Measurements from ENCODE around the gene MCCD1.
A peak's percentile ranks its signal among the peaks of the same experiment; 100 is the strongest.

The MCCD1 gene

GRCh38 chr6:31532644-31533454 lies 4.1 kb downstream of the MCCD1 start:
- DNase-seq (ENCODE audit: low spot score), result no peak
- H3K27ac ChIP-seq, result no peak overlapping the region
- H3K4me3 ChIP-seq, result no peak overlapping the region
- no peak for TF ChIP-seq CTCF (IDR thresholded peaks at IDR 0.05)

- TF ChIP-seq CTCF (IDR thresholded peaks at IDR 0.05), result no peak
- H3K27ac ChIP-seq, result no peak overlapping the region
- no peak overlapping the region for H3K4me3 ChIP-seq
- no peak for DNase-seq (ENCODE audit: low spot score)
Observed at GRCh38 chr6:31533455-31533841, 4.7 kb downstream of the MCCD1 start.

- no peak overlapping the region for H3K27ac ChIP-seq
- DNase-seq (ENCODE audit: low spot score), result no peak
- TF ChIP-seq CTCF (IDR thresholded peaks at IDR 0.05), result no peak
Observed at GRCh38 chr6:31534011-31534410, 5.2 kb downstream of the MCCD1 start.

GRCh38 chr6:31534521-31535040 lies 5.8 kb downstream of the MCCD1 start:
- Histone ChIP-seq H3K4me3 (no peak overlapping the region), H3K27ac (no peak overlapping the region)
- no peak for TF ChIP-seq CTCF (IDR thresholded peaks at IDR 0.05)
- no peak for DNase-seq (ENCODE audit: low spot score)

More at GRCh38 chr6:31534011-31534410, 5.2 kb downstream of the MCCD1 start:
- H3K4me3 ChIP-seq, result no peak overlapping the region

- H3K4me3 ChIP-seq, result no peak overlapping the region
- no peak overlapping the region for H3K27ac ChIP-seq
- no peak for DNase-seq (ENCODE audit: low spot score)
- no peak for TF ChIP-seq CTCF (IDR thresholded peaks at IDR 0.05)
Observed at GRCh38 chr6:31535538-31536324, 7.0 kb downstream of the MCCD1 start.

- DNase-seq (ENCODE audit: low spot score), result no peak
Observed at GRCh38 chr6:31538805-31539400, 10.1 kb downstream of the MCCD1 start.

More at GRCh38 chr6:31538805-31539400, 10.1 kb downstream of the MCCD1 start:
- TF ChIP-seq CTCF (IDR thresholded peaks at IDR 0.05), result no peak
- H3K27ac ChIP-seq, result no peak overlapping the region
- H3K4me3 ChIP-seq, result peak overlapping the region; percentile 68

All from coronary artery (tissue), 2 donors.